ENCODE data around the gene WDR53.
"Not testable (repeated sequence)": the region's sequence is repeated elsewhere in the genome, so short reads cannot be mapped to it uniquely, and the experiment has no call there.

DNA sequence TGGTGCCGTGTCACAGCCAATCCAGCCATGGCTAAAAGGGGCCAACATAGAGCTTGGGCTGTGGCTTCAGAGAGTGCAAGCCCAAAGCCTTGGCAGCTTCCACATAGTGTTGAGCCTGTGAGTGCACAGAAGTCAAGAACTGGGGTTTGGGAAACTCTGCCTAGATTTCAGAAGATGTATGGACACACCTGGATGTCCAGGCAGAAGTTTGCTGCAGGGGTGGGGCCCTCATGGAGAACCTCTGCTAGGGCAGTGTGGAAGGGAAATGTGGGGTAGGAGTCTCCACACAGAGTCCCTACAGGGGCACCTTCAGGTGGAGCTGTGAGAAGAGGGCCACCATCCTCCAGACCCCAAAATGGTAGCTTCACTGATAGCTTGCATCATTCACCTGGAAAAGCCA is 19.0 kb downstream of the WDR53 start:
- TF ChIP-seq, protein P1, sequence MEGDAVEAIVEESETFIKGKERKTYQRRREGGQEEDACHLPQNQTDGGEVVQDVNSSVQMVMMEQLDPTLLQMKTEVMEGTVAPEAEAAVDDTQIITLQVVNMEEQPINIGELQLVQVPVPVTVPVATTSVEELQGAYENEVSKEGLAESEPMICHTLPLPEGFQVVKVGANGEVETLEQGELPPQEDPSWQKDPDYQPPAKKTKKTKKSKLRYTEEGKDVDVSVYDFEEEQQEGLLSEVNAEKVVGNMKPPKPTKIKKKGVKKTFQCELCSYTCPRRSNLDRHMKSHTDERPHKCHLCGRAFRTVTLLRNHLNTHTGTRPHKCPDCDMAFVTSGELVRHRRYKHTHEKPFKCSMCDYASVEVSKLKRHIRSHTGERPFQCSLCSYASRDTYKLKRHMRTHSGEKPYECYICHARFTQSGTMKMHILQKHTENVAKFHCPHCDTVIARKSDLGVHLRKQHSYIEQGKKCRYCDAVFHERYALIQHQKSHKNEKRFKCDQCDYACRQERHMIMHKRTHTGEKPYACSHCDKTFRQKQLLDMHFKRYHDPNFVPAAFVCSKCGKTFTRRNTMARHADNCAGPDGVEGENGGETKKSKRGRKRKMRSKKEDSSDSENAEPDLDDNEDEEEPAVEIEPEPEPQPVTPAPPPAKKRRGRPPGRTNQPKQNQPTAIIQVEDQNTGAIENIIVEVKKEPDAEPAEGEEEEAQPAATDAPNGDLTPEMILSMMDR (IDR thresholded peaks at IDR 0.05) = not testable (repeated sequence)
- not testable (repeated sequence) for TF ChIP-seq POLR2A, POLR2AphosphoS5 (IDR thresholded peaks at IDR 0.05)

Measured in suprapubic skin (tissue), 4 donors.